Erythroblast (primary cell): ENCODE measurements around the gene TUNAR.

Experiments
- GATA1 ChIP-seq: IDR thresholded peaks from 2 replicates; pipeline ENCODE4 v1.6.1; 2011; ENCODE audit warnings: low read depth, mild to moderate bottlenecking, control low read depth, low read length, moderate library complexity
- POLR2A ChIP-seq: IDR thresholded peaks from 2 replicates; pipeline ENCODE4 v1.6.1; 2011; ENCODE audit warnings: mild to moderate bottlenecking, low read length

- TF ChIP-seq POLR2A (no peak), GATA1 (no peak)
Observed at GRCh38 chr14:95889236-95889979, 12.8 kb downstream of the TUNAR start.
